ENCODE results near the gene PARVB. TPM values are rescaled to one million over a fixed set of nuclear protein-coding genes. Genes with fewer than 3 reads are reported as not detected.

The PARVB gene
- polyA plus RNA-seq, 2 donors = 1.8 to 3.9 TPM

DNA sequence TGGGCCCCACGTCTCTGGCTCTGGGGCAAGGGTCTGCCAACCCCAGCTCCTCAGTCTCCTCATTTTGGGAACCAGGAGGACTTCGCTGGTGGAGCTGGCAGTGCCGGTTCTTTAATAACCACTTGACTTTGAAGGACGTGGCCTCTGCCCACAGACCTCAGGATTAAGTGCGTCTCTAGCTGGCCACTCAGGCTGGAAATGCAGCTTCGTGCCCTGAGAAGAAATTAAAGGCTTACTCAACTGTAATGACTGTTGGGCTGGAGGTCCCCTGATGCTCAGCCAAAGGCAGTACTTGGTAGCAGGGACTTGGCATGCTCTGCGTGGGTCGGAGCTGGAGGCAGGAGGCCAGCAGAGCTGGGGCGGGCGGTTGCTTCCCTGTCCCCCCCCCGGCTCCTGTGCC, 139.9 kb downstream of the PARVB start:
- Histone ChIP-seq H3K27ac (ENCODE audit: low read depth in 2 of 2, low read length in 1 of 2) (no peak overlapping the region), H3K36me3 (ENCODE audit: control insufficient read depth in 2 of 2, insufficient read depth in 2 of 2, low read length in 1 of 2) (peaks cover 0 to 2% of the 10 kb centered on the region in 2 donors), H3K9me3 (ENCODE audit: control insufficient read depth in 2 of 2, insufficient read depth in 1 of 2, low read depth in 1 of 2, low read length in 1 of 2) (no peaks in the 10 kb centered on the region), H3K4me3 (ENCODE audit: low read depth in 1 of 2, low read length in 2 of 2) (no peak overlapping the region), H3K4me1 (ENCODE audit: control insufficient read depth in 2 of 2, insufficient read depth in 2 of 2, low read length in 1 of 2) (peaks cover 0 to 2% of the 10 kb centered on the region in 2 donors), H3K27me3 (ENCODE audit: control insufficient read depth in 1 of 2, insufficient read depth in 2 of 2, low read length in 2 of 2) (no peaks in the 10 kb centered on the region)
- 68 to 71% methylated on average over 11 of the region's 11 CpGs for WGBS, 2 donors

DNA sequence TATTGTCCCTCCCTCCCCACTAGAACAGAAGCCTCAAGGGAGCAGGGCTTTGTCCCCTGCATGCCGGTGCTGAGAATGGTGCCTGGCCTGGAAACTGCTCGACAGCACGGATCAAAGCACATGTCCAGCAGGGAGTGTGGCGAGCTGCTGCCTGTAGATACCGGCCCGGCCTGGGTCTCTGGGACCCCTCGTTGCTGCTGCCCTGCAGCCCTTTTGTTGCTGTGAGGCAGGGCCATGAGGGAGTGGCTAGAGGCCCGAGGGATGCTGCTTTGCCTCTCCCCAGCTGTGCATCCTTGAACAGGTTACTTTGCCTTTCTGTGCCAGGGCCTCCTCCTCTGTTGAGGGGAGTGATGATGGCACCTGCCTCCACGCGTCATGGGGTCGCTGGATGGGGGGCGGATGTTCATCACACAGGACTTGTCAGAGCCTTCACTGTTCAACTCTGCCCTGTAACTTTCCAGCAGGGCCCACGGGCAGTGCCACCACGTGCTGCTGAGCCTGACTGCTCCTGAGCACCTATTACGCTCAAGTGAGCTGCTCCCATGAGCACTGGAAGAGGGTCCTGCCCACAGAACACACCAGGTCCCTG, 141.3 kb downstream of the PARVB start:
- H3K4me3 ChIP-seq (ENCODE audit: low read depth in 1 of 2, low read length in 2 of 2) = no peak overlapping the region
- peaks cover 0 to 2% of the 10 kb centered on the region in 2 donors for H3K36me3 ChIP-seq (ENCODE audit: control insufficient read depth in 2 of 2, insufficient read depth in 2 of 2, low read length in 1 of 2)
- no peaks in the 10 kb centered on the region for H3K9me3 ChIP-seq (ENCODE audit: control insufficient read depth in 2 of 2, insufficient read depth in 1 of 2, low read depth in 1 of 2, low read length in 1 of 2)
- WGBS, 2 donors = 88 to 89% methylated on average over 15 of the region's 15 CpGs
- peaks cover 0 to 2% of the 10 kb centered on the region in 2 donors for H3K4me1 ChIP-seq (ENCODE audit: control insufficient read depth in 2 of 2, insufficient read depth in 2 of 2, low read length in 1 of 2)
- H3K27me3 ChIP-seq (ENCODE audit: control insufficient read depth in 1 of 2, insufficient read depth in 2 of 2, low read length in 2 of 2) = no peaks in the 10 kb centered on the region
- H3K27ac ChIP-seq (ENCODE audit: low read depth in 2 of 2, low read length in 1 of 2) = no peak overlapping the region

DNA sequence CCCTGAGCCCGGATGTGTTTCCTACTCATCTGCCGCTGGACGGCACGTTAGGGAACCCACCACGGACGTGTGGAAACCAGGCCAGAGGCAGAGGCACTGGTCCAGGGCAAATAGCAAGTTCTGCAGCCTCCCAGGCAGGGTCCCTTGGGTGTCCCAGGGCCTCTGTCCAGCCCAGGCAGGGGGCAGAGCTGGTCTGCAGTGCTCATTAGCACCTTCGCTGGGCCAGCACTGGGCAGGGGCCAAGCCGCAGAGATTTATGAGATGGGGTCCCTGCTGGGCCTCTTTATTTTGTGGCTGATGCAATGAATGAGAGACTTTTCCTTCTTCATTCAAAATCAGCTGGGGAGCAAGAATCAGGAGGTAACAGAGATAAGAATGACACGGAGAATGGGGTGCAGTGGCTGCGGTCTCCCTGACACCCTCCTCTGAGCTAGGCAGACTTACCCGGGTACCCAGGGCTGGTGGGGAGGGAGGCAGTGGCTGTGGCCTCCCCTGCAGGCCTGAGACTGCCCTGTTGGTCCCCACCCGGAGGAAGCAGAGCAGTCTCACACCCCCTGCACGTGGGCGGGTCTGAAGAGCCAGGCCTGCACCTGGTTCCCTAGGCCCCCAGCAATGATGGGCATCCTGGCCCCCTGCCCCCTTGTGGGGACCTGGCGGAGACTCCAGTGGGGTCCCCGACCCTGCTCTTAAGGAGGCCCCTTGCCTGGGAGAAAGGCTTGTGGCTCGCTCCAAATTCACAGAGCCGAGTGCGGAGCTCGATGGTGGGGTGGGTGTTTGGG, 142.6 kb downstream of the PARVB start:
- WGBS, 2 donors = 88 to 90% methylated on average over 20 of the region's 20 CpGs
- H3K4me3 ChIP-seq (ENCODE audit: low read depth in 1 of 2, low read length in 2 of 2) = no peak overlapping the region
- H3K36me3 ChIP-seq (ENCODE audit: control insufficient read depth in 2 of 2, insufficient read depth in 2 of 2, low read length in 1 of 2) = peaks cover 0 to 2% of the 10 kb centered on the region in 2 donors
- H3K27me3 ChIP-seq (ENCODE audit: control insufficient read depth in 1 of 2, insufficient read depth in 2 of 2, low read length in 2 of 2) = no peaks in the 10 kb centered on the region
- H3K9me3 ChIP-seq (ENCODE audit: control insufficient read depth in 2 of 2, insufficient read depth in 1 of 2, low read depth in 1 of 2, low read length in 1 of 2) = no peaks in the 10 kb centered on the region
- peaks cover 0 to 2% of the 10 kb centered on the region in 2 donors for H3K4me1 ChIP-seq (ENCODE audit: control insufficient read depth in 2 of 2, insufficient read depth in 2 of 2, low read length in 1 of 2)
- no peak overlapping the region for H3K27ac ChIP-seq (ENCODE audit: low read depth in 2 of 2, low read length in 1 of 2)

DNA sequence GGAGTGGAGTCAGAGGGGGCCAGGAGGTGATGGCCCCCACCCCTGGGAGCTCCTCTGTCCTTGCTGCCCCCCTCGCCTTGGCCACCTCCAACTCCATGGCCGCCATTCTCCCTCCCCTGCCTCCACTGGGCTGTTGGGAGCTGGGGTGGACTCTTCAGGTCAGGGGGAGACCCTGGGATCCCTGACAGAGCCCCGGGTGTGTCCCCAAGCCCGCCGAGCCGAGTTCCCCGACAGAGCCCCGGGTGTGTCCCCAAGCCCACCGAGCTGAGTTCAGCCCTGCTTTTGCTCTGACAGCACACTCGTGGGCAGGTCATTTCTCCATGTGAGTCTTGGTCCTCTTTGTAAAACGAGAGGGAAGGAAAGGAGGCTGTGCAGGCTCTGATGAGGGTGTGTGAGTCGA, 143.4 kb downstream of the PARVB start:
- H3K27me3 ChIP-seq (ENCODE audit: control insufficient read depth in 1 of 2, insufficient read depth in 2 of 2, low read length in 2 of 2) = no peaks in the 10 kb centered on the region
- H3K9me3 ChIP-seq (ENCODE audit: control insufficient read depth in 2 of 2, insufficient read depth in 1 of 2, low read depth in 1 of 2, low read length in 1 of 2) = no peaks in the 10 kb centered on the region
- H3K4me1 ChIP-seq (ENCODE audit: control insufficient read depth in 2 of 2, insufficient read depth in 2 of 2, low read length in 1 of 2) = peaks cover 0 to 2% of the 10 kb centered on the region in 2 donors
- H3K4me3 ChIP-seq (ENCODE audit: low read depth in 1 of 2, low read length in 2 of 2) = no peak overlapping the region
- 60 to 79% methylated on average over 12 of the region's 12 CpGs for WGBS, 2 donors
- peaks cover 0 to 2% of the 10 kb centered on the region in 2 donors for H3K36me3 ChIP-seq (ENCODE audit: control insufficient read depth in 2 of 2, insufficient read depth in 2 of 2, low read length in 1 of 2)
- no peak overlapping the region for H3K27ac ChIP-seq (ENCODE audit: low read depth in 2 of 2, low read length in 1 of 2)

DNA sequence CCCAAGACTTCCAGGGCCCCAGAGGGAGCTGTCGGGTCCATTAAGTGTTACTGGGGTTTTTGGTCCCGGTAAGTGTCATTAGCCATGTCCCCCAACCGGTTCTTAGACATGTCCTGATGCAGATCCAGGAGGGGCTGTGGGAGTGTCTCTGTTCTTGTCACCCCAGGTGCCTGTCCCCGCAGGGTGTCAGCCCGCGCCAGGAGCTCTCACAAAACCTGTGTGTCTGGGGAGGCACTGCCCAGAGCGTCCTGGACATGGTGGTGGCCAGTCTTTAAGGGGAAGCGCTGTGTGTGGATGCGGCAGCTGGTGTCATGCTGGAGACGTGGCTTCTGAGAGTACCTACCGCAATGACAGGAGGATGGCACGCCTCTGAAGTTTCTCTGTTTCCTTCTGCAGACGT, 144.1 kb downstream of the PARVB start:
- H3K27me3 ChIP-seq (ENCODE audit: control insufficient read depth in 1 of 2, insufficient read depth in 2 of 2, low read length in 2 of 2) = no peaks in the 10 kb centered on the region
- H3K4me1 ChIP-seq (ENCODE audit: control insufficient read depth in 2 of 2, insufficient read depth in 2 of 2, low read length in 1 of 2) = peaks cover 0 to 2% of the 10 kb centered on the region in 2 donors
- no peaks in the 10 kb centered on the region for H3K9me3 ChIP-seq (ENCODE audit: control insufficient read depth in 2 of 2, insufficient read depth in 1 of 2, low read depth in 1 of 2, low read length in 1 of 2)
- no peak overlapping the region for H3K4me3 ChIP-seq (ENCODE audit: low read depth in 1 of 2, low read length in 2 of 2)
- H3K36me3 ChIP-seq (ENCODE audit: control insufficient read depth in 2 of 2, insufficient read depth in 2 of 2, low read length in 1 of 2) = peaks cover 0 to 2% of the 10 kb centered on the region in 2 donors
- H3K27ac ChIP-seq (ENCODE audit: low read depth in 2 of 2, low read length in 1 of 2) = no peak overlapping the region
- WGBS, 2 donors = 74 to 79% methylated on average over 13 of the region's 13 CpGs

DNA sequence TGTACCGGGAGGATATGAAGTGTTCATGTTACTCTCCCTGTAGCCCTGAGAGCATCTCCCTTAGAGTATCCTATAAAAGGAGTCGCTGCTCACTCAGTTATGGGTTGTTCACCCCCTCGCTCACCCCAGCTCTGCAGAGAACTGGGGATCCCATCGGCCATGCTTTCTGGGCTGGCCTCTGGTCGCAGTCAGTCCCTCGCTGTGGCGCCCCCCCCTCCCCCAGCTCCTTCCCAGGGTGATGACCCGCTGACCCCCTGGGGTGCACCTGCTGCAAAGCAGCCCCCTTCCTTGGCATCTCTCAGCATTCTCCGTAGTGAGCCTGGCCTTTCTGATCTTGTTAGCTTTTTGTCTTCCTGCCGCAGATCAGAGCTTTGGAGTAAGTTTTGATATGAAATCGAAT, 146.4 kb downstream of the PARVB start:
- Histone ChIP-seq H3K27ac (ENCODE audit: low read depth in 2 of 2, low read length in 1 of 2) (no peak overlapping the region), H3K27me3 (ENCODE audit: control insufficient read depth in 1 of 2, insufficient read depth in 2 of 2, low read length in 2 of 2) (no peaks in the 10 kb centered on the region), H3K4me1 (ENCODE audit: control insufficient read depth in 2 of 2, insufficient read depth in 2 of 2, low read length in 1 of 2) (peaks cover 0 to 2% of the 10 kb centered on the region in 2 donors), H3K4me3 (ENCODE audit: low read depth in 1 of 2, low read length in 2 of 2) (no peak overlapping the region), H3K9me3 (ENCODE audit: control insufficient read depth in 2 of 2, insufficient read depth in 1 of 2, low read depth in 1 of 2, low read length in 1 of 2) (no peaks in the 10 kb centered on the region), H3K36me3 (ENCODE audit: control insufficient read depth in 2 of 2, insufficient read depth in 2 of 2, low read length in 1 of 2) (peaks cover 0 to under 1% of the 10 kb centered on the region in 2 donors)
- WGBS, 2 donors = 90 to 91% methylated on average over 11 of the region's 11 CpGs

DNA sequence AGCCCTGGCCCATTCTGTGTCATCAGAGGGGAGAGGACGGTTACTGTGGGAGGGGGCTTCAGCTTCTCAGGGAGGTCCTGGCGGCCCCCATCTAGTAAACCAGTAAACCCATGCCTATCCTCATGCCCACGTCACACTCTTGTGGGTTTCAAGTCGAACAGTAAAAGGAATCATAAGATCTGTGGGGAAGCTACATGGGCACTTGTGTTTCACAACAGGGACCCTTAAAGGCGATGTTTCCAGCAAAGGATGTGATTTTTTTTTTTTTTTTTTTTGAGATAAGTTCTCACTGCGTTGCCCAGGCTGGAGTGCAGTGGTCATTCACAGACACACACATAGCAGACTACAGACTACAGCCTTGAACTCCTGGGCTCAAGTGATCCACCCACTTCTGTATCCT, 147.5 kb downstream of the PARVB start:
- H3K36me3 ChIP-seq (ENCODE audit: control insufficient read depth in 2 of 2, insufficient read depth in 2 of 2, low read length in 1 of 2) = no peaks in the 10 kb centered on the region
- WGBS, 2 donors = 77 to 87% methylated on average over 6 of the region's 6 CpGs
- peaks cover 0 to 2% of the 10 kb centered on the region in 2 donors for H3K4me1 ChIP-seq (ENCODE audit: control insufficient read depth in 2 of 2, insufficient read depth in 2 of 2, low read length in 1 of 2)
- H3K4me3 ChIP-seq (ENCODE audit: low read depth in 1 of 2, low read length in 2 of 2) = no peak overlapping the region
- no peaks in the 10 kb centered on the region for H3K9me3 ChIP-seq (ENCODE audit: control insufficient read depth in 2 of 2, insufficient read depth in 1 of 2, low read depth in 1 of 2, low read length in 1 of 2)
- H3K27me3 ChIP-seq (ENCODE audit: control insufficient read depth in 1 of 2, insufficient read depth in 2 of 2, low read length in 2 of 2) = no peaks in the 10 kb centered on the region
- no peak overlapping the region for H3K27ac ChIP-seq (ENCODE audit: low read depth in 2 of 2, low read length in 1 of 2)

DNA sequence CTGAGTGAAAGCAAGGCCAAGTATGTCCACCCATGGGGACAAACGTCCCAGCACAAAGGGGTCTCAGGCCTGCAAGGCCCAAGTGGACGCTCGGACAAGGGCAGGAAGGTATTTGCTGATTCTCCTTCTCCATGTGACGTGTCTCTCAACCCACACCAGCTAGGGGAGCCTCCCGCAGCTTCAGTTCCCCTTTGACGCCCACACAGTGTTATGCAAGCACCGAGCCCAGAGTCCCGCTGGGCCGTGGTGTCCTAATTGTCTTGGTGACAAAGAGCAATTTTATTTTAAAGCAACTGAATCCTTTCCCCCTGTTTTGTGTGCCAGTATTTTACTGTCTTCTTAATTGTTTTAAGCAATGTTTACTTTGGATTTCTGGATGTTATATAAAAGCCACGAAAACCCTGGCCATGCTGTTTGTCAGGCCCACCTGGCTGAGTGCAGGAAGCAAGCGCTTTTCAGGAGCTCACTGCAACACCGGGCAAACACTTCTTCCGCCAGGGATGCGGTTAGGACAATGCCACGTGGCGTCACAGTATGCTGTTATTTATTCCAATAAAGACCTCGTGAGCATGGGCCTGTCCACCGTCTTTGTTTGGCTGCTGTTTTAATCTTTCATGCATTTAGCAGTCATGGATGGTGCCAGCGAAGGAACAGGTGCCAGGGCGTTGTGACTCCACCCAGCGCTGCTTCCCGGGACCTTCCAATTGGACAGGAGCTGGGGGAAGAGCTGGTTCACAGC, 148.4 kb downstream of the PARVB start:
- H3K36me3 ChIP-seq (ENCODE audit: control insufficient read depth in 2 of 2, insufficient read depth in 2 of 2, low read length in 1 of 2) = no peaks in the 10 kb centered on the region
- H3K27ac ChIP-seq (ENCODE audit: low read depth in 2 of 2, low read length in 1 of 2) = no peak overlapping the region
- 46 to 59% methylated on average over 22 of the region's 22 CpGs for WGBS, 2 donors
- peaks cover 0 to 2% of the 10 kb centered on the region in 2 donors for H3K4me1 ChIP-seq (ENCODE audit: control insufficient read depth in 2 of 2, insufficient read depth in 2 of 2, low read length in 1 of 2)
- H3K27me3 ChIP-seq (ENCODE audit: control insufficient read depth in 1 of 2, insufficient read depth in 2 of 2, low read length in 2 of 2) = no peaks in the 10 kb centered on the region
- H3K9me3 ChIP-seq (ENCODE audit: control insufficient read depth in 2 of 2, insufficient read depth in 1 of 2, low read depth in 1 of 2, low read length in 1 of 2) = no peaks in the 10 kb centered on the region
- H3K4me3 ChIP-seq (ENCODE audit: low read depth in 1 of 2, low read length in 2 of 2) = no peak overlapping the region

DNA sequence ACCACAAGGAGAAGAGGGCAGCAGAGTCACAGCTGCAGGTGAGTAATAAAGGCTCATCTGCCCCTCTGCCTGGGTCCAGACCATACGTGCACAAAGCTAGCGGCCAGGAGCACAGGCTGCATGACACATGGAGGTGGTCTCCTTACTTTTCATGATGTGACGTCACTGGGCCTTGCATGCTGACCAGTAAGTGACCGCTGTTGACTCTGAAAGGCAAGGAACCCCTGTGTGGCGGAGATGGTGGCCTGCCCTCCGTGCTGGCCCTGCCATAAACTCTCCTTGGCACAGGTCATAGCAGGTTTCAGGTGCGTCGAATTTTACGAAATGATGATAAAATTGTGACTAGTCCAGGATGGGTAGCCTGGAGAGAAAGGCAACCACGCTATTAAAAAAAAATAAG, 149.1 kb downstream of the PARVB start:
- H3K36me3 ChIP-seq (ENCODE audit: control insufficient read depth in 2 of 2, insufficient read depth in 2 of 2, low read length in 1 of 2) = no peaks in the 10 kb centered on the region
- peaks cover 0 to 2% of the 10 kb centered on the region in 2 donors for H3K4me1 ChIP-seq (ENCODE audit: control insufficient read depth in 2 of 2, insufficient read depth in 2 of 2, low read length in 1 of 2)
- no peak overlapping the region for H3K27ac ChIP-seq (ENCODE audit: low read depth in 2 of 2, low read length in 1 of 2)
- no peaks in the 10 kb centered on the region for H3K9me3 ChIP-seq (ENCODE audit: control insufficient read depth in 2 of 2, insufficient read depth in 1 of 2, low read depth in 1 of 2, low read length in 1 of 2)
- no peak overlapping the region for H3K4me3 ChIP-seq (ENCODE audit: low read depth in 1 of 2, low read length in 2 of 2)
- WGBS, 2 donors = 83 to 90% methylated on average over 10 of the region's 10 CpGs
- H3K27me3 ChIP-seq (ENCODE audit: control insufficient read depth in 1 of 2, insufficient read depth in 2 of 2, low read length in 2 of 2) = no peaks in the 10 kb centered on the region

All from esophagus (tissue), 2 donors.